ENCODE results near the gene HEPH.
"Not testable (repeated sequence)": the region's sequence is repeated elsewhere in the genome, so short reads cannot be mapped to it uniquely, and the experiment has no call there.

HEPH gene

GRCh38 chrX:66163849-66164411 lies at the start of gene HEPH:
HEPH (plus strand) TSS chrX:66164247; CDS start chrX:66170571, 6,324 bp downstream.
- peak within 1 kb of the TSS; percentile 70 for H3K27ac ChIP-seq (ENCODE audit: low read length)
- H3K4me3 ChIP-seq (ENCODE audit: low read depth in 1 of 2, low read length in 2 of 2) = peak within 1 kb of the TSS; percentile 62 to 74

DNA sequence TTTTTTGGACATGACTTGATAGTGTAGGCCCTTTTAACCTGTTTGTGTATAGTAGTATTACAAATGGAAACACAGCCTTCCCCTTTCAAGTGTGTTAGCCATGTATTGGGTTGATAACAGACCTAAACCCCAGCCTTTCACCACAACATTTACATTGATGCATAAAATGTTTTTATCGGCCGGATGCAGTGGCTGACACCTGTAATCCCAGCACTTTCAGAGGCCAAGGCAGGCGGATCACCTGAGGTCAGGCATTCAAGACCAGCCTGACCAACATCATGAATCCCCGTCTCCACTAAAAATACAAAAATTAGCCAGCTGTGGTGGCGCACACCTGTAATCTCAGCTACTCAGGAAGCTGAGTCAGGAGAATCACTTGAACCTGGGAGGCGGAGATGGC lies 45.3 kb upstream of the HEPH start:
- not testable (repeated sequence) for H3K9me3 ChIP-seq (ENCODE audit: control insufficient read depth in 1 of 2, low read length in 2 of 2); H3K27me3 ChIP-seq (ENCODE audit: low read depth, low read length)

More at GRCh38 chrX:66163849-66164411, at the start of gene HEPH:
- H3K9me3 ChIP-seq (ENCODE audit: control insufficient read depth in 1 of 2, low read length in 2 of 2) = no peaks in the 10 kb centered on the region
- H3K36me3 ChIP-seq (ENCODE audit: control insufficient read depth in 1 of 2, insufficient read depth in 2 of 2, low read length in 2 of 2) = no peaks in the 10 kb centered on the region
- no peaks in the 10 kb centered on the region for H3K4me1 ChIP-seq (ENCODE audit: control insufficient read depth in 1 of 2, insufficient read depth in 2 of 2, low read length in 2 of 2)
- H3K27me3 ChIP-seq (ENCODE audit: low read depth, low read length) = no peaks in the 10 kb centered on the region

DNA sequence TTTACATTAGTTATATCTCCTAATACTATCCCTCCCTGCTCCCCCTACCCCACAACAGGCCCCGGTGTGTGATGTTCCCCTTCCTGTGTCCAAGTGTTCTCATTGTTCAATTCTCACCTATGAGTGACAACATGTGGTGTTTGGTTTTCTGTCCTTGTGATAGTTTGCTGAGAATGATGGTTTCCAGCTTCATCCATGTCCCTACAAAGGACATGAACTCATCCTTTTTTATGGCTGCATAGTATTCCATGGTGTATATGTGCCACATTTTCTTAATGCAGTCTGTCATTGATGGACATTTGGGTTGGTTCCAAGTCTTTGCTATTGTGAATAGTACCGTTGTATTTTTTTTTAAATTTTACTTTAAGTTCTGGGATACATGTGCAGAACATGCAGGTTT lies 42.7 kb upstream of the HEPH start:
- H3K36me3 ChIP-seq (ENCODE audit: control insufficient read depth in 1 of 2, insufficient read depth in 2 of 2, low read length in 2 of 2); H3K27ac ChIP-seq (ENCODE audit: low read length); H3K4me1 ChIP-seq (ENCODE audit: control insufficient read depth in 1 of 2, insufficient read depth in 2 of 2, low read length in 2 of 2); H3K9me3 ChIP-seq (ENCODE audit: control insufficient read depth in 1 of 2, low read length in 2 of 2); H3K27me3 ChIP-seq (ENCODE audit: low read depth, low read length); H3K4me3 ChIP-seq (ENCODE audit: low read depth in 1 of 2, low read length in 2 of 2): not testable (repeated sequence)

More for the DNA sequence above, 45.3 kb upstream of the HEPH start:
- not testable (repeated sequence) for H3K4me1 ChIP-seq (ENCODE audit: control insufficient read depth in 1 of 2, insufficient read depth in 2 of 2, low read length in 2 of 2); H3K4me3 ChIP-seq (ENCODE audit: low read depth in 1 of 2, low read length in 2 of 2); H3K36me3 ChIP-seq (ENCODE audit: control insufficient read depth in 1 of 2, insufficient read depth in 2 of 2, low read length in 2 of 2); H3K27ac ChIP-seq (ENCODE audit: low read length)

- Histone ChIP-seq H3K9me3 (ENCODE audit: control insufficient read depth in 1 of 2, low read length in 2 of 2) (peaks cover 0 to 2% of the 10 kb centered on the region in 2 donors), H3K4me1 (ENCODE audit: control insufficient read depth in 1 of 2, insufficient read depth in 2 of 2, low read length in 2 of 2) (no peaks in the 10 kb centered on the region), H3K36me3 (ENCODE audit: control insufficient read depth in 1 of 2, insufficient read depth in 2 of 2, low read length in 2 of 2) (no peaks in the 10 kb centered on the region), H3K4me3 (ENCODE audit: low read depth in 1 of 2, low read length in 2 of 2) (no peak overlapping the region), H3K27ac (ENCODE audit: low read length) (no peak overlapping the region), H3K27me3 (ENCODE audit: low read depth, low read length) (no peaks in the 10 kb centered on the region)
These were observed 37.4 kb upstream of the HEPH start for GRCh38 chrX:66126662-66127061.

DNA sequence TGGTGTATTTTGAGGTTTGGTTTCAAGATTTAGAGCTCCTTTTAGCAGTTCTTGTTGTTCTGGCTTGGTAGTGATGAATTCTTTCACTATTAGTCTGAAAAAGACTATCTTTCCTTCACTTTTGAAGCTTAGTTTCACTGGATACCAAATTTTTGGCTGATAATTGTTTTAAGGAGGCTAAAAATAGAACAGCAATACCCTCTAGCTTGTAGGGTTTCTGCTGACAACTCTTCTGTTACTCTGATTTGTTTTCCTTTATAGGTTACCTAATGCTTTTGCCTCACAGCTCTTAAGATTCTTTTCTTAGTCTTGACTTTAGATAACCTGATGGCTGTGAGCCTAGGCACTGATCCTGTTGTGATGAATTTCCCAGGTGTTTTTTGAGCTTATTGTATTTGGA lies 33.6 kb upstream of the HEPH start:
- H3K27me3 ChIP-seq (ENCODE audit: low read depth, low read length) = no peaks in the 10 kb centered on the region
- H3K9me3 ChIP-seq (ENCODE audit: control insufficient read depth in 1 of 2, low read length in 2 of 2) = no peaks in the 10 kb centered on the region

GRCh38 chrX:66135284-66135683 lies 28.8 kb upstream of the HEPH start:
- not testable (repeated sequence) for H3K36me3 ChIP-seq (ENCODE audit: control insufficient read depth in 1 of 2, insufficient read depth in 2 of 2, low read length in 2 of 2); H3K9me3 ChIP-seq (ENCODE audit: control insufficient read depth in 1 of 2, low read length in 2 of 2); H3K4me3 ChIP-seq (ENCODE audit: low read depth in 1 of 2, low read length in 2 of 2); H3K4me1 ChIP-seq (ENCODE audit: control insufficient read depth in 1 of 2, insufficient read depth in 2 of 2, low read length in 2 of 2); H3K27me3 ChIP-seq (ENCODE audit: low read depth, low read length); H3K27ac ChIP-seq (ENCODE audit: low read length)

More for the DNA sequence above, 33.6 kb upstream of the HEPH start:
- Histone ChIP-seq H3K27ac (ENCODE audit: low read length) (no peak overlapping the region), H3K36me3 (ENCODE audit: control insufficient read depth in 1 of 2, insufficient read depth in 2 of 2, low read length in 2 of 2) (no peaks in the 10 kb centered on the region), H3K4me1 (ENCODE audit: control insufficient read depth in 1 of 2, insufficient read depth in 2 of 2, low read length in 2 of 2) (no peaks in the 10 kb centered on the region), H3K4me3 (ENCODE audit: low read depth in 1 of 2, low read length in 2 of 2) (no peak overlapping the region)

DNA sequence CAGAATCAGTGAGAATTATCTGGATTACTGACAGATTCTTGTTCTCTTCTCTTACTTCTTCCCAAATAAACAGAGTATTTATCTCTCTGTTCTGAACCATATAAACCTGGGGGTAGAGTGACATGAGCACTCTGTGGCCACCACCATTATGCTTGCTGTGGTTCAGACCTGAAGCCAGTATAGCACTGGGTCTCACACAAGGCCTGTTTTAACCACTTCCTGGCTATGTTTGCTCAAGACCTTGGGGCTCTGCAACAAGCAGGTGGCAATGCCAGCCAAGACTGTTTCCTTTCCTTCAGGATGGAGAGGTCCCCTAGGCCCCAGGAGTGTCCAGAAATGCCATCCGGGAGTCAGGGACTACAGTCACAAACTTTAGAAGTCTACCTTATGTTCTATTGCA lies 21.7 kb upstream of the HEPH start:
- Histone ChIP-seq H3K36me3 (ENCODE audit: control insufficient read depth in 1 of 2, insufficient read depth in 2 of 2, low read length in 2 of 2) (no peaks in the 10 kb centered on the region), H3K9me3 (ENCODE audit: control insufficient read depth in 1 of 2, low read length in 2 of 2) (no peaks in the 10 kb centered on the region)

DNA sequence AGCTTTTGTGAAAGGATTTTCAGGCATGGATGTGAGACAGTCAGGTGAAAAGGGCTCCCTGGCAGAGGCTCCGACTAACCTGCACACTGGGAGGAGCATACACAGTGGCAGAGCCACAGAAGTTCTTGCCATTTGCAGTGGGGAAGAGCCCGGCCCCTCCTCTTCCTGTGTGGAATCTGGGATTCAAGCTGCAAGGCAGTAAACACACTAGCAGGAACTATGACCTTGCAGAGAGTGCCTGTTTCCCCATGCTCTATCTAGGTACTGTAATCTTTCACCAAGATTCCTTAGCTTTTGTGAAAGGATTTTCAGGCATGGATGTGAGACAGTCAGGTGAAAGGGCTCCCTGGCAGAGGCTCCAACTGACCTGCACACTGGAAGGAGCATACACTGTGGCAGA lies 19.8 kb upstream of the HEPH start:
- H3K27me3 ChIP-seq (ENCODE audit: low read depth, low read length) = no peaks in the 10 kb centered on the region
- no peaks in the 10 kb centered on the region for H3K36me3 ChIP-seq (ENCODE audit: control insufficient read depth in 1 of 2, insufficient read depth in 2 of 2, low read length in 2 of 2)
- H3K27ac ChIP-seq (ENCODE audit: low read length) = no peak overlapping the region
- H3K9me3 ChIP-seq (ENCODE audit: control insufficient read depth in 1 of 2, low read length in 2 of 2) = no peaks in the 10 kb centered on the region
- H3K4me1 ChIP-seq (ENCODE audit: control insufficient read depth in 1 of 2, insufficient read depth in 2 of 2, low read length in 2 of 2) = no peaks in the 10 kb centered on the region
- H3K4me3 ChIP-seq (ENCODE audit: low read depth in 1 of 2, low read length in 2 of 2) = no peak overlapping the region

More for the DNA sequence above, 21.7 kb upstream of the HEPH start:
- Histone ChIP-seq H3K27ac (ENCODE audit: low read length) (no peak overlapping the region), H3K27me3 (ENCODE audit: low read depth, low read length) (no peaks in the 10 kb centered on the region), H3K4me3 (ENCODE audit: low read depth in 1 of 2, low read length in 2 of 2) (no peak overlapping the region), H3K4me1 (ENCODE audit: control insufficient read depth in 1 of 2, insufficient read depth in 2 of 2, low read length in 2 of 2) (no peaks in the 10 kb centered on the region)

DNA sequence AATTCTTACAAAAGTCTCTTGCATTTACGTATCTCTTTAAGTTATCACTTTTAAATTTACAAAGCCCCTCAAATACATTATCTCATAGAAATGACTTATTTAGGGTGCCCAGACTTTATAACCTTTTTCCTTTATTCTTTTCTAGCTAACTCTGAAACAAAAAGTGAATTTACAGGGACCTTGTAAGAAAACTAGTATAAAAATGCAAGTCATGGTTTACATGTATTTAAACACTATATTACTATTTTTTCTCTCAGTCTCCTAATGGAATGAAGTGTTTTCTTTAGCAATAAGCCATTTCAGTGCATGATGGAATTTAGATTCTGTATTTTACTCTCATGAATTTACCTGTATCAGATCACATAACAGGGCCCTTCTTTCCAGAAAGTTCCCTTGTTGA lies 14.5 kb upstream of the HEPH start:
- H3K4me1 ChIP-seq (ENCODE audit: control insufficient read depth in 1 of 2, insufficient read depth in 2 of 2, low read length in 2 of 2) = no peaks in the 10 kb centered on the region
- no peaks in the 10 kb centered on the region for H3K36me3 ChIP-seq (ENCODE audit: control insufficient read depth in 1 of 2, insufficient read depth in 2 of 2, low read length in 2 of 2)
- H3K9me3 ChIP-seq (ENCODE audit: control insufficient read depth in 1 of 2, low read length in 2 of 2) = no peaks in the 10 kb centered on the region
- no peak overlapping the region for H3K4me3 ChIP-seq (ENCODE audit: low read depth in 1 of 2, low read length in 2 of 2)
- H3K27me3 ChIP-seq (ENCODE audit: low read depth, low read length) = no peaks in the 10 kb centered on the region
- H3K27ac ChIP-seq (ENCODE audit: low read length) = no peak overlapping the region

- Histone ChIP-seq H3K9me3 (ENCODE audit: control insufficient read depth in 1 of 2, low read length in 2 of 2) (no peaks in the 10 kb centered on the region), H3K27me3 (ENCODE audit: low read depth, low read length) (no peaks in the 10 kb centered on the region), H3K36me3 (ENCODE audit: control insufficient read depth in 1 of 2, insufficient read depth in 2 of 2, low read length in 2 of 2) (no peaks in the 10 kb centered on the region), H3K4me1 (ENCODE audit: control insufficient read depth in 1 of 2, insufficient read depth in 2 of 2, low read length in 2 of 2) (no peaks in the 10 kb centered on the region), H3K27ac (ENCODE audit: low read length) (no peak overlapping the region), H3K4me3 (ENCODE audit: low read depth in 1 of 2, low read length in 2 of 2) (no peak overlapping the region)
These were observed 13.9 kb upstream of the HEPH start for GRCh38 chrX:66150163-66150562.

GRCh38 chrX:66162331-66162822 lies 1.7 kb upstream of the HEPH start:
- Histone ChIP-seq H3K9me3 (ENCODE audit: control insufficient read depth in 1 of 2, low read length in 2 of 2) (no peaks in the 10 kb centered on the region), H3K4me3 (ENCODE audit: low read depth in 1 of 2, low read length in 2 of 2) (no peak overlapping the region), H3K36me3 (ENCODE audit: control insufficient read depth in 1 of 2, insufficient read depth in 2 of 2, low read length in 2 of 2) (no peaks in the 10 kb centered on the region), H3K27ac (ENCODE audit: low read length) (peak overlapping the region; percentile 70), H3K27me3 (ENCODE audit: low read depth, low read length) (no peaks in the 10 kb centered on the region), H3K4me1 (ENCODE audit: control insufficient read depth in 1 of 2, insufficient read depth in 2 of 2, low read length in 2 of 2) (no peaks in the 10 kb centered on the region)

GRCh38 chrX:66163447-66163846 lies 600 bp upstream of the HEPH start:
- no peaks in the 10 kb centered on the region for H3K4me1 ChIP-seq (ENCODE audit: control insufficient read depth in 1 of 2, insufficient read depth in 2 of 2, low read length in 2 of 2)
- H3K27ac ChIP-seq (ENCODE audit: low read length) = peak overlapping the region; percentile 70
- peak overlapping the region in 1 of 2 donors; percentile 74 for H3K4me3 ChIP-seq (ENCODE audit: low read depth in 1 of 2, low read length in 2 of 2)

More at GRCh38 chrX:66163447-66163846, 600 bp upstream of the HEPH start:
- Histone ChIP-seq H3K27me3 (ENCODE audit: low read depth, low read length) (no peaks in the 10 kb centered on the region), H3K36me3 (ENCODE audit: control insufficient read depth in 1 of 2, insufficient read depth in 2 of 2, low read length in 2 of 2) (no peaks in the 10 kb centered on the region), H3K9me3 (ENCODE audit: control insufficient read depth in 1 of 2, low read length in 2 of 2) (no peaks in the 10 kb centered on the region)

All from muscle layer of duodenum (tissue), 2 donors.